ENCODE data around the gene EFL1. TPM values are rescaled to one million over a fixed set of nuclear protein-coding genes. Genes with fewer than 3 reads are reported as not detected.
A peak's percentile ranks its signal among the peaks of the same experiment; 100 is the strongest.
"Not testable (repeated sequence)": the region's sequence is repeated elsewhere in the genome, so short reads cannot be mapped to it uniquely, and the experiment has no call there.

EFL1 gene
- total and polyA plus RNA-seq, 2 donors = 10.4 to 25.5 TPM

DNA sequence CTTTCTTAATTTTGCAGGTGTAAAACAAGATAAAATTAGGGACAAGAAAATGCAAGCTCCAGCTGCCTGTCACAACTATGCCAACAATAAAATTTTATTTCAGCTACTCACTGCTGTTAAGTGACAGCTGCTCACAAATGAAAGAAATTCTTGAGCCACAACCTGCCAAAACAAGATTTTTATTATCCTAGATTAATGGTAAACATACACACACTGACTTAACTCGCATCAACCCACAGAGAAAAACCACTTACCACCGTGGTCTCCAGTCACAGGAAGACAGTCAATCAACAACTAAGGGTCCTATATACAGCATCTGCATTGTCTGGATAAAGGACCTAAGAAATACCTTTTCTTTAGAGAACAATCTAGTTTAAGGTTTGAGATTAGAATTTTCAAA lies 31.3 kb downstream of the EFL1 start:
- Histone ChIP-seq H3K36me3 (ENCODE audit: control insufficient read depth in 2 of 2, insufficient read depth in 2 of 2, low read length in 1 of 2) (peaks cover 4 to 15% of the 10 kb centered on the region in 2 donors), H3K4me3 (ENCODE audit: low read length in 2 of 2) (no peak overlapping the region), H3K27me3 (ENCODE audit: control insufficient read depth in 2 of 2, insufficient read depth in 1 of 2, low read length in 1 of 2) (no peaks in the 10 kb centered on the region), H3K9me3 (ENCODE audit: control insufficient read depth in 2 of 2, insufficient read depth in 1 of 2, low read length in 1 of 2) (no peaks in the 10 kb centered on the region), H3K4me1 (ENCODE audit: control insufficient read depth in 2 of 2, insufficient read depth in 2 of 2, low read length in 2 of 2) (no peaks in the 10 kb centered on the region), H3K27ac (ENCODE audit: low read depth in 1 of 2, low read length in 1 of 2) (no peak overlapping the region)
- WGBS = 22% methylated on average over 2 of the region's 2 CpGs
- DNase-seq (ENCODE audit: low read depth in 6 of 9, low spot score in 9 of 9) = no peak

DNA sequence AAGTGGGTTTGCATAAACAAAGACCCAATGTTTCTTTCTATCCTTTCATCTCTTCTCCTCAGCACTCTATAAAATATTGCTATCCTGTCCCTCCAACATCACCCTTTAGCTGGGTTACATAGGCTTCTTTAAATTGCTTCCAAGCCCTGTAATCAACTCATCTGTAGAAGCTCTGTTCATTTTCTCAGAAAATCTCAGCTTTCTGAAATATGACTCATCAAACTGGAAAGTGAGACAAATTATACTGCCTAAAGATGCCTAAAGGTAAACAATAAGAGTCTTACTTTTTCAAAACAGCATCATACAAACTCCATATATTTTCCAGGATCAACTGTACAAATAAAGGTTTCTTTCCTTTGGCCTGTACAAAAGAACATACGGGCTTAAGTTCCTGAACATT lies 33.8 kb downstream of the EFL1 start:
- H3K27ac ChIP-seq (ENCODE audit: low read depth in 1 of 2, low read length in 1 of 2) = no peak overlapping the region
- WGBS = 99% methylated on average over 1 of the region's 1 CpG
- no peaks in the 10 kb centered on the region for H3K4me1 ChIP-seq (ENCODE audit: control insufficient read depth in 2 of 2, insufficient read depth in 2 of 2, low read length in 2 of 2)
- H3K36me3 ChIP-seq (ENCODE audit: control insufficient read depth in 2 of 2, insufficient read depth in 2 of 2, low read length in 1 of 2) = peaks cover 4 to 18% of the 10 kb centered on the region in 2 donors
- H3K9me3 ChIP-seq (ENCODE audit: control insufficient read depth in 2 of 2, insufficient read depth in 1 of 2, low read length in 1 of 2) = no peaks in the 10 kb centered on the region
- H3K27me3 ChIP-seq (ENCODE audit: control insufficient read depth in 2 of 2, insufficient read depth in 1 of 2, low read length in 1 of 2) = no peaks in the 10 kb centered on the region
- H3K4me3 ChIP-seq (ENCODE audit: low read length in 2 of 2) = no peak overlapping the region
- no peak for DNase-seq (ENCODE audit: low read depth in 6 of 9, low spot score in 9 of 9)

GRCh38 chr15:82221535-82221934 lies 41.0 kb downstream of the EFL1 start:
- peak in 8 of 9 donors; percentile 2 to 53 (median 11) for DNase-seq (ENCODE audit: low read depth in 6 of 9, low spot score in 9 of 9)
- H3K4me1 ChIP-seq (ENCODE audit: control insufficient read depth in 2 of 2, insufficient read depth in 2 of 2, low read length in 2 of 2); H3K9me3 ChIP-seq (ENCODE audit: control insufficient read depth in 2 of 2, insufficient read depth in 1 of 2, low read length in 1 of 2); H3K4me3 ChIP-seq (ENCODE audit: low read length in 2 of 2); H3K36me3 ChIP-seq (ENCODE audit: control insufficient read depth in 2 of 2, insufficient read depth in 2 of 2, low read length in 1 of 2); H3K27ac ChIP-seq (ENCODE audit: low read depth in 1 of 2, low read length in 1 of 2); H3K27me3 ChIP-seq (ENCODE audit: control insufficient read depth in 2 of 2, insufficient read depth in 1 of 2, low read length in 1 of 2): not testable (repeated sequence)
- 46% methylated on average over 2 of the region's 2 CpGs for WGBS

DNA sequence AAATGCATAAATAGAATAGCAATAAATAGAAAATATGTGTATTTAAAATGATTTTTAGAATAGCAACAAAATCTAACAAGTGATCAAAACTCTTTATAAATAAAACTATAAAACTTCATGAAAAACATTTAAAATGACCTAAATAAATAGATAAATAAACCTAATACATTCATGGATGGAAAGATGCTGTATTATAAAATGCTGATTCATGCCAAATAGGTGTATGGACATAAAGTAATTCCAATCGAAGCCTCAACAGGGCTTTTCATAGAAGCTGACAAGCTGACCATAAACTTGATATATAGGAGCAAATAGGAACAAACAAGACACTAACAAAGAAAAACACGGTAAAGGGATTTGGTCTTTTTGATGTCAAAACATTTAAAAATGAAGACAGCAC lies 46.4 kb downstream of the EFL1 start:
- WGBS = 94% methylated on average over 2 of the region's 2 CpGs

GRCh38 chr15:82212201-82212600 lies 50.3 kb downstream of the EFL1 start:
- not testable (repeated sequence) for H3K27me3 ChIP-seq (ENCODE audit: control insufficient read depth in 2 of 2, insufficient read depth in 1 of 2, low read length in 1 of 2); H3K36me3 ChIP-seq (ENCODE audit: control insufficient read depth in 2 of 2, insufficient read depth in 2 of 2, low read length in 1 of 2); H3K4me1 ChIP-seq (ENCODE audit: control insufficient read depth in 2 of 2, insufficient read depth in 2 of 2, low read length in 2 of 2); H3K9me3 ChIP-seq (ENCODE audit: control insufficient read depth in 2 of 2, insufficient read depth in 1 of 2, low read length in 1 of 2); H3K27ac ChIP-seq (ENCODE audit: low read depth in 1 of 2, low read length in 1 of 2); DNase-seq (ENCODE audit: low read depth in 6 of 9, low spot score in 9 of 9); H3K4me3 ChIP-seq (ENCODE audit: low read length in 2 of 2)

More for the DNA sequence above, 46.4 kb downstream of the EFL1 start:
- H3K36me3 ChIP-seq (ENCODE audit: control insufficient read depth in 2 of 2, insufficient read depth in 2 of 2, low read length in 1 of 2); H3K4me1 ChIP-seq (ENCODE audit: control insufficient read depth in 2 of 2, insufficient read depth in 2 of 2, low read length in 2 of 2); H3K27ac ChIP-seq (ENCODE audit: low read depth in 1 of 2, low read length in 1 of 2); H3K27me3 ChIP-seq (ENCODE audit: control insufficient read depth in 2 of 2, insufficient read depth in 1 of 2, low read length in 1 of 2); DNase-seq (ENCODE audit: low read depth in 6 of 9, low spot score in 9 of 9); H3K4me3 ChIP-seq (ENCODE audit: low read length in 2 of 2); H3K9me3 ChIP-seq (ENCODE audit: control insufficient read depth in 2 of 2, insufficient read depth in 1 of 2, low read length in 1 of 2): not testable (repeated sequence)

DNA sequence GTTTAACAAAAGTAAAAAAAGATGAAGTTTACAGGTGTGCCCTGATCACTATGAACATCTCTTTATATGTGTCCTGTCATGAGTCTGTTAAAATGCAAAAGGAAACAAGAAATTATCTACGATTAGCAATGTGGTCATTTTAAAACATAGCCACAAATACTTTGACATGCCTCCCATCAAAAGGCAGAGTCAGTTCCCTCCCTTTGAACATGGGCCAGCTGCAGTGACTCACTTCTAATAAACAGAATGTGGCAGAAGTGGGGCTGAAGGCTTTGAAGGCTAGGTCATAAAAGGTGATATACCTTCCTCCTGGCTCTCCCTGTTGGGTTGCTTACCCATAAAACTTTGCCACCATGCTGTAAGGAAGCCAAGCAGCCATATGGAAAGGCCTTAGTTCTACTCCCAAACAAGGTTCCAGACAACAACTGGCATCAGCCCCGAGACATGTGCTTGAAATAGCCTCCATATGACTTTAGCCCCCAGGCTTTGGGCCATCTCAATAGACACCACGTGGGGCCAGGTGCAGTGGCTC lies 52.4 kb downstream of the EFL1 start:
- WGBS = 96% methylated on average over 3 of the region's 3 CpGs

DNA sequence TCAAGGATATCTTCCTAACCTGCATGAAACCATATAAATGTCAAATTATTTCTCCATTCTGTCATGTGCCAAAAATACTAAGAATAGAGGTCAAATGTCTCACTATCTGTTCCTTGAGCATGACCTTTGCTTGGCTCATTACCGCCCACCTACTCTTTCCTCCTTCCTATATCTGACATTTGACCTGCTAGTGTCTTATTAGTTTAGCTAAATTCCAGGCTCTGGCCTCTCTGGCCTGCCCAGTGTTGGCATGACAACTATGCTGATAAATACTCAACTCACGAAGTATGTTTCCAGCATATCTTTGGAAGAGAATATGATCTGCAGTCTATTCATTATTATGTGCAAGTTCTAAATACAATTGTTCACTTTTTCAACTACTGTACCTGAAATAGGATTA lies 58.0 kb downstream of the EFL1 start:
- H3K4me3 ChIP-seq (ENCODE audit: low read length in 2 of 2); DNase-seq (ENCODE audit: low read depth in 6 of 9, low spot score in 9 of 9); H3K27ac ChIP-seq (ENCODE audit: low read depth in 1 of 2, low read length in 1 of 2); H3K27me3 ChIP-seq (ENCODE audit: control insufficient read depth in 2 of 2, insufficient read depth in 1 of 2, low read length in 1 of 2); H3K4me1 ChIP-seq (ENCODE audit: control insufficient read depth in 2 of 2, insufficient read depth in 2 of 2, low read length in 2 of 2); H3K36me3 ChIP-seq (ENCODE audit: control insufficient read depth in 2 of 2, insufficient read depth in 2 of 2, low read length in 1 of 2); H3K9me3 ChIP-seq (ENCODE audit: control insufficient read depth in 2 of 2, insufficient read depth in 1 of 2, low read length in 1 of 2): not testable (repeated sequence)
- 98% methylated on average over 2 of the region's 2 CpGs for WGBS

More for the DNA sequence above, 52.4 kb downstream of the EFL1 start:
- not testable (repeated sequence) for H3K27me3 ChIP-seq (ENCODE audit: control insufficient read depth in 2 of 2, insufficient read depth in 1 of 2, low read length in 1 of 2); H3K4me3 ChIP-seq (ENCODE audit: low read length in 2 of 2); H3K4me1 ChIP-seq (ENCODE audit: control insufficient read depth in 2 of 2, insufficient read depth in 2 of 2, low read length in 2 of 2); H3K9me3 ChIP-seq (ENCODE audit: control insufficient read depth in 2 of 2, insufficient read depth in 1 of 2, low read length in 1 of 2); H3K36me3 ChIP-seq (ENCODE audit: control insufficient read depth in 2 of 2, insufficient read depth in 2 of 2, low read length in 1 of 2); DNase-seq (ENCODE audit: low read depth in 6 of 9, low spot score in 9 of 9); H3K27ac ChIP-seq (ENCODE audit: low read depth in 1 of 2, low read length in 1 of 2)

DNA sequence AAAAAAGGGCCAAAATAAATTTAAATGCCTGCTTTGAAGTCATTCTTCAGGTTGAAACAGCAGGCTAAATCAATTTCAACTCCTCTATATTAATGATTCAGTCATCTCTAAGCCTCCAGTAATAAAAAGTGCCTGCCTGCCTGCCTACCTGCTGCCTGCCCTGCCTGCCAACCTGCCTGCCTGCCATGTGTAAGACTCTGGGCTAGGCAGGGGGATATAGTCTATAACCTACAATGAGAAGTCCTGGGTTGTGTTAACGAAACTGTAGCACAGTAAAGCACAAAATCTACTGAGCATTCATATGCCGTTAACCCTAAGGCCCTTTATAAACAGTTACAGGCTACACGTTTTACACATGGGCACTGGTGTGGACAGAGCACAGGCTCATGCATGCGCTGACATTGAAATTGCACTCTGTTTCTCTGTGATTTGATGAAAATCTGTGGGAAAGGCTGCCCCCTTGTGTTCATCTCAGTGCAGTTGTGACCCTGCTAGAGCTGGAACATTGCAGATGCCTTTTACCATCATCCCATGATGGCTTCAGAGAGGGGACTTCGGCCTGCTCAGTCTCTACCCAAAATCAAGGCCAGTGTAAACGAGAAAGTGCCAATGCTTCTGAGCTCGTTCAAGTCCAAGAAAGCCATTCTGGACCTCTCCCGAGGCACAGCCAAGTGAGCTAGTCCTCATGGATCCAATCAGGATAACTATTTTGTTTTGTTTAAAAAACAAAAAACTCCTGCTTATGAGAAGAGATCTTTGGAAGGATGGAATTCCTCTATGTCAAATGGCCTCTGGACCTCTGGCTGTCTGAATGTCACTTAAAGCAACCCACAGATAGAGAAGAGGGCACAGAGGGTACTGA lies 64.6 kb downstream of the EFL1 start:
- Histone ChIP-seq H3K27ac (ENCODE audit: low read depth in 1 of 2, low read length in 1 of 2) (no peak overlapping the region), H3K36me3 (ENCODE audit: control insufficient read depth in 2 of 2, insufficient read depth in 2 of 2, low read length in 1 of 2) (no peaks in the 10 kb centered on the region), H3K27me3 (ENCODE audit: control insufficient read depth in 2 of 2, insufficient read depth in 1 of 2, low read length in 1 of 2) (no peaks in the 10 kb centered on the region), H3K4me3 (ENCODE audit: low read length in 2 of 2) (no peak overlapping the region), H3K4me1 (ENCODE audit: control insufficient read depth in 2 of 2, insufficient read depth in 2 of 2, low read length in 2 of 2) (no peaks in the 10 kb centered on the region), H3K9me3 (ENCODE audit: control insufficient read depth in 2 of 2, insufficient read depth in 1 of 2, low read length in 1 of 2) (no peaks in the 10 kb centered on the region)
- DNase-seq (ENCODE audit: low read depth in 6 of 9, low spot score in 9 of 9) = peak; percentile 27 to 79 (median 52)
- WGBS = 68% methylated on average over 8 of the region's 8 CpGs

GRCh38 chr15:82196353-82196752 lies 66.2 kb downstream of the EFL1 start:
- no peak for DNase-seq (ENCODE audit: low read depth in 6 of 9, low spot score in 9 of 9)
- 92% methylated on average over 2 of the region's 2 CpGs for WGBS
- no peaks in the 10 kb centered on the region for H3K27me3 ChIP-seq (ENCODE audit: control insufficient read depth in 2 of 2, insufficient read depth in 1 of 2, low read length in 1 of 2)
- no peaks in the 10 kb centered on the region for H3K4me1 ChIP-seq (ENCODE audit: control insufficient read depth in 2 of 2, insufficient read depth in 2 of 2, low read length in 2 of 2)
- no peaks in the 10 kb centered on the region for H3K9me3 ChIP-seq (ENCODE audit: control insufficient read depth in 2 of 2, insufficient read depth in 1 of 2, low read length in 1 of 2)
- no peaks in the 10 kb centered on the region for H3K36me3 ChIP-seq (ENCODE audit: control insufficient read depth in 2 of 2, insufficient read depth in 2 of 2, low read length in 1 of 2)
- H3K27ac ChIP-seq (ENCODE audit: low read depth in 1 of 2, low read length in 1 of 2) = no peak overlapping the region
- no peak overlapping the region for H3K4me3 ChIP-seq (ENCODE audit: low read length in 2 of 2)
